ENCODE data around the gene JADE2. TPM values are rescaled to one million over a fixed set of nuclear protein-coding genes. Genes with fewer than 3 reads are reported as not detected.

Gene JADE2
- total RNA-seq, 2 experiments from 2014 or later = 120 to 124 TPM

DNA sequence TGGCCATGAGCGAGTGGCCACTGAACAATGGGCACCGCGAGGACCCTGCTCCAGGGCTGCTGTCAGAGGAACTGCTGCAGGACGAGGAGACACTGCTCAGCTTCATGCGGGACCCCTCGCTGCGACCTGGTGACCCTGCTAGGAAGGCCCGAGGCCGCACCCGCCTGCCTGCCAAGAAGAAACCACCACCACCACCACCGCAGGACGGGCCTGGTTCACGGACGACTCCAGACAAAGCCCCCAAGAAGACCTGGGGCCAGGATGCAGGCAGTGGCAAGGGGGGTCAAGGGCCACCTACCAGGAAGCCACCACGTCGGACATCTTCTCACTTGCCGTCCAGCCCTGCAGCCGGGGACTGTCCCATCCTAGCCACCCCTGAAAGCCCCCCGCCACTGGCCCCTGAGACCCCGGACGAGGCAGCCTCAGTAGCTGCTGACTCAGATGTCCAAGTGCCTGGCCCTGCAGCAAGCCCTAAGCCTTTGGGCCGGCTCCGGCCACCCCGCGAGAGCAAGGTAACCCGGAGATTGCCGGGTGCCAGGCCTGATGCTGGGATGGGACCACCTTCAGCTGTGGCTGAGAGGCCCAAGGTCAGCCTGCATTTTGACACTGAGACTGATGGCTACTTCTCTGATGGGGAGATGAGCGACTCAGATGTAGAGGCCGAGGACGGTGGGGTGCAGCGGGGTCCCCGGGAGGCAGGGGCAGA is 53.3 kb downstream of the JADE2 start:
- Mint-ChIP-seq H3K27me3 (no peaks in the 10 kb centered on the region), H3K4me3 (no peak overlapping the region), H3K4me1 (ENCODE audit: low read depth) (peaks cover 9% of the 10 kb centered on the region), H3K27ac (no peak overlapping the region), H3K9me3 (no peaks in the 10 kb centered on the region), H3K36me3 (ENCODE audit: low read depth) (peaks cover 80% of the 10 kb centered on the region)
- Histone ChIP-seq H3K9me3 (ENCODE audit: control insufficient read depth in 1 of 2, insufficient read depth in 1 of 2, low read length in 2 of 2) (no peaks in the 10 kb centered on the region), H3K36me3 (ENCODE audit: insufficient read depth, low read length) (peaks cover 72% of the 10 kb centered on the region), H3K4me3 (ENCODE audit: low read length) (no peak overlapping the region), H3K27me3 (ENCODE audit: control insufficient read depth in 1 of 2, insufficient read depth in 2 of 2, low read length in 2 of 2) (no peaks in the 10 kb centered on the region), H3K4me1 (ENCODE audit: insufficient read depth, low read length) (peaks cover 7% of the 10 kb centered on the region), H3K27ac (ENCODE audit: low read depth in 1 of 2, low read length in 2 of 2) (no peak overlapping the region)
- CTCF ChIA-PET = interaction anchor here (0.5 to 1.9 kb wide), 11 partner anchors 9 to 275 kb away, joined by 3 to 12 read pairs (median 5); partner anchors contain the start of gene CDKN2AIPNL
- TF ChIP-seq, protein P1, sequence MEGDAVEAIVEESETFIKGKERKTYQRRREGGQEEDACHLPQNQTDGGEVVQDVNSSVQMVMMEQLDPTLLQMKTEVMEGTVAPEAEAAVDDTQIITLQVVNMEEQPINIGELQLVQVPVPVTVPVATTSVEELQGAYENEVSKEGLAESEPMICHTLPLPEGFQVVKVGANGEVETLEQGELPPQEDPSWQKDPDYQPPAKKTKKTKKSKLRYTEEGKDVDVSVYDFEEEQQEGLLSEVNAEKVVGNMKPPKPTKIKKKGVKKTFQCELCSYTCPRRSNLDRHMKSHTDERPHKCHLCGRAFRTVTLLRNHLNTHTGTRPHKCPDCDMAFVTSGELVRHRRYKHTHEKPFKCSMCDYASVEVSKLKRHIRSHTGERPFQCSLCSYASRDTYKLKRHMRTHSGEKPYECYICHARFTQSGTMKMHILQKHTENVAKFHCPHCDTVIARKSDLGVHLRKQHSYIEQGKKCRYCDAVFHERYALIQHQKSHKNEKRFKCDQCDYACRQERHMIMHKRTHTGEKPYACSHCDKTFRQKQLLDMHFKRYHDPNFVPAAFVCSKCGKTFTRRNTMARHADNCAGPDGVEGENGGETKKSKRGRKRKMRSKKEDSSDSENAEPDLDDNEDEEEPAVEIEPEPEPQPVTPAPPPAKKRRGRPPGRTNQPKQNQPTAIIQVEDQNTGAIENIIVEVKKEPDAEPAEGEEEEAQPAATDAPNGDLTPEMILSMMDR (IDR thresholded peaks at IDR 0.05) = no peak
- ATAC-seq (ENCODE audit: poor library complexity) (no peak), DNase-seq (no peak)
- intact Hi-C loops (cut with DNase I, micrococcal nuclease) = loop anchor here in 1 of 2 experiments (1.0 to 5.0 kb wide), 3 partner anchors 52 to 206 kb away; partner anchors contain the start of genes CDKN2AIPNL and UBE2B
- POLR2A ChIA-PET = interaction anchor here (1.0 to 1.1 kb wide), 2 partner anchors 51 to 166 kb away, joined by 4 read pairs; partner anchors contain the start of gene CDKN2AIPNL

DNA sequence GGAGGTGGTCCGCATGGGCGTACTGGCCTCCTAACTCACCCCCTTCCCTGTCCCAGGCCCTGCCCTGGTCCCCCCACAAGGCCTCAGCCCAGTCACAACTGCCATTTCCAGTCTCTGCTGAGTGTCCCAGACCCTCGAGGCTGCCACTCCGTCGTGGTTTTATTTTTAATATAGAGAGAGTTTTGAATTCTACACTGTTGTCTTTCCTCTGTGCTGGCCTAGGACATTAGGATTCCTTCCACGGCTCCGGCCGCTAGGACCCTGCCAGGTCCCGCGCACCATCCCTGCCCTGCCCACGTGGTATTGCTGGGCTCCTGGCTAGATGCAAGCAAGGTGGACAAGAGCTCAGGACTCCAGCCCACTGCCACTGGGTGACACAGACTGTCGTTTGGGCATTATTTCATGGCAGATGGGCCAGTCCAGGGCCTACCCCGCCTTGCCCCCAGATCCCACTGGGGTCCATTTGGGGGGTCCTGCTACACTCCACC is 53.9 kb downstream of the JADE2 start:
- TF ChIP-seq, protein P1 (IDR thresholded peaks at IDR 0.05) = no peak
- Mint-ChIP-seq H3K27ac (no peak overlapping the region), H3K4me1 (ENCODE audit: low read depth) (peaks cover 14% of the 10 kb centered on the region), H3K27me3 (no peaks in the 10 kb centered on the region), H3K9me3 (no peaks in the 10 kb centered on the region), H3K4me3 (no peak overlapping the region), H3K36me3 (ENCODE audit: low read depth) (peaks cover 74% of the 10 kb centered on the region)
- ATAC-seq (ENCODE audit: poor library complexity) (no peak), DNase-seq (no peak)
- ChIA-PET CTCF (no interaction called here), POLR2A (interaction anchor here (1.8 kb wide), 1 partner anchor 168 kb away, joined by 4 read pairs; no protein-coding TSS in a partner anchor)
- Histone ChIP-seq H3K4me1 (ENCODE audit: insufficient read depth, low read length) (peaks cover 7% of the 10 kb centered on the region), H3K27me3 (ENCODE audit: control insufficient read depth in 1 of 2, insufficient read depth in 2 of 2, low read length in 2 of 2) (no peaks in the 10 kb centered on the region), H3K9me3 (ENCODE audit: control insufficient read depth in 1 of 2, insufficient read depth in 1 of 2, low read length in 2 of 2) (no peaks in the 10 kb centered on the region), H3K36me3 (ENCODE audit: insufficient read depth, low read length) (peaks cover 66% of the 10 kb centered on the region), H3K4me3 (ENCODE audit: low read length) (no peak overlapping the region), H3K27ac (ENCODE audit: low read depth in 1 of 2, low read length in 2 of 2) (no peak overlapping the region)
- intact Hi-C loops (cut with DNase I, micrococcal nuclease) = loop anchor here in 1 of 2 experiments (2.0 to 5.0 kb wide), 2 partner anchors 53 to 207 kb away; partner anchors contain the start of gene UBE2B

DNA sequence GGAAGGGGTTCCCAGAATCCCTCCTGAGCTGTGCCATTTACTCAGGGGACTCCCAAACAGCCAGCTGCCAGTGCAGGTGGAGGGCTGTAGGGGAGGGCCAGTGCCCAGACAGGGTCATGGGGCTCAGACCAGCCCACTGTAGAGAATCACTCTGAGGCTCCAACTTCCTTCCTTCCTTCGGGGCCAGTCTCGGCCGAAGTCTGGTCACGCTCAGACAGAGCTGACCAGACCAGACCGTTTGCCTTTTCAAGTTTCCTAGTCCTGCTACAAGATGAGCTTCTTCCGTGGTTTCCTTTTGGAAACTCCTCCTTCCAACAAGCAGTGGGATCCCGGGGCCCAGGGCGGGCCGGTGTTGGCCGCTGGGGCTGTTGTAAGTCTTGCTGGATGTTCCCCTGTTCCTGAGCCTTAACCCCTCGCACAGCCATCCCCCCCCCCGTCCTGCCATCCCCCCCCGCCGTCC is 54.6 kb downstream of the JADE2 start:
- no peaks in the 10 kb centered on the region for H3K27me3 ChIP-seq (ENCODE audit: control insufficient read depth in 1 of 2, insufficient read depth in 2 of 2, low read length in 2 of 2)
- DNase-seq = peak in 1 of 14 experiments; percentile 8
- H3K4me3 ChIP-seq (ENCODE audit: low read length) = no peak overlapping the region
- H3K27ac Mint-ChIP-seq = peak overlapping the region; percentile 44
- ChIA-PET POLR2A (interaction anchor here (0.6 to 1.8 kb wide), 3 partner anchors 55 to 232 kb away, joined by 4 to 5 read pairs (median 4); no protein-coding TSS in a partner anchor), CTCF (no interaction called here)
- H3K9me3 Mint-ChIP-seq = no peaks in the 10 kb centered on the region
- peaks cover 14% of the 10 kb centered on the region for H3K4me1 Mint-ChIP-seq (ENCODE audit: low read depth)
- H3K27ac ChIP-seq (ENCODE audit: low read depth in 1 of 2, low read length in 2 of 2) = no peak overlapping the region
- no peaks in the 10 kb centered on the region for H3K9me3 ChIP-seq (ENCODE audit: control insufficient read depth in 1 of 2, insufficient read depth in 1 of 2, low read length in 2 of 2)
- peaks cover 59% of the 10 kb centered on the region for H3K36me3 ChIP-seq (ENCODE audit: insufficient read depth, low read length)
- no peak for ATAC-seq (ENCODE audit: poor library complexity)
- H3K4me1 ChIP-seq (ENCODE audit: insufficient read depth, low read length) = peaks cover 7% of the 10 kb centered on the region
- intact Hi-C loops (cut with DNase I, micrococcal nuclease) = no loop called here
- no peaks in the 10 kb centered on the region for H3K27me3 Mint-ChIP-seq
- H3K4me3 Mint-ChIP-seq = no peak overlapping the region
- TF ChIP-seq, protein P1 (IDR thresholded peaks at IDR 0.05) = no peak
- peaks cover 67% of the 10 kb centered on the region for H3K36me3 Mint-ChIP-seq (ENCODE audit: low read depth)
